HG03175 (cell line): Measurements from ENCODE around the gene ABCB4.
"Not testable (repeated sequence)": the region's sequence is repeated elsewhere in the genome, so short reads cannot be mapped to it uniquely, and the experiment has no call there.

ENCODE experiments used
- ATAC-seq: cut with Tn5 transposase; IDR thresholded peaks from one replicate; pipeline ENCODE4 v1.9.1; 2021; ENCODE audit warnings: mild to moderate bottlenecking, moderate library complexity; ENCODE audit not compliant: unreplicated experiment

The ABCB4 gene

DNA sequence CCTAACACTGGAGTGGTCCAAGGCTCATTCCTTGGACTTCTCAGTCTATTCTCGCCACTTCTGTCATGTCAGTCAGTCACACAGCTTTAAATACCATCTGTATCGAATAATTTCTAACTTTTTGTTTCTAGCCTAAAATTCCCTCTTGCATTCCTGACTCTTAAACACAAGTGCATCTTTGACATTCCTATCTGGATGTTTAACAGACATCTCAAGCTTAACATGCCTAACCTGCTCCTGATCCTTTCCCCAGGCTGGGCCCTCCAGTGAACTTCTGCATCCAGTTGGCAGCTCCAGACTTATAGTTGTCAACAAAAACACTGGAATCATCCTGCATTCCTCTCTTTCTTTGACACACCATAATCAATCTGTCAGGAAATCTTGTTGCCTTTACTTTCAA is 4.5 kb upstream of the ABCB4 start:
- ATAC-seq: no peak

DNA sequence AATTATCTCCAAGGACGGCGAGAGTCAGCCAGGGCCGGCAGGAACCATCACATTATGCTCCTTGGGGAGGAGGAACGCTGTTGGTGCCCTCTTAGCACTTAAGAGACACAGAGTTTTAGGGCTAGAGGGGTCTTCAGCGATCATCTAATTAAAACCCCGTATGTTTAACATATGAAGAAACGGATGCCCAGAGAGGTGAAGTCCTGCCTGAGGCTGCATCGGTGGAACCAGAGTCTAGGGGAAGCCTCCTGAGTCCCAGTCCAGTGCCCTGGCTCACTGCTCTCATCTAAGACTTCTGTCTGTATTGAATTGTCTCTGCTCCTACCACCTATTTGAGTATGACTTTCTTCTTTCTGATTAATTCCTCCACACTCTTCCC is 688 bp upstream of the ABCB4 start:
- ATAC-seq: no peak

DNA sequence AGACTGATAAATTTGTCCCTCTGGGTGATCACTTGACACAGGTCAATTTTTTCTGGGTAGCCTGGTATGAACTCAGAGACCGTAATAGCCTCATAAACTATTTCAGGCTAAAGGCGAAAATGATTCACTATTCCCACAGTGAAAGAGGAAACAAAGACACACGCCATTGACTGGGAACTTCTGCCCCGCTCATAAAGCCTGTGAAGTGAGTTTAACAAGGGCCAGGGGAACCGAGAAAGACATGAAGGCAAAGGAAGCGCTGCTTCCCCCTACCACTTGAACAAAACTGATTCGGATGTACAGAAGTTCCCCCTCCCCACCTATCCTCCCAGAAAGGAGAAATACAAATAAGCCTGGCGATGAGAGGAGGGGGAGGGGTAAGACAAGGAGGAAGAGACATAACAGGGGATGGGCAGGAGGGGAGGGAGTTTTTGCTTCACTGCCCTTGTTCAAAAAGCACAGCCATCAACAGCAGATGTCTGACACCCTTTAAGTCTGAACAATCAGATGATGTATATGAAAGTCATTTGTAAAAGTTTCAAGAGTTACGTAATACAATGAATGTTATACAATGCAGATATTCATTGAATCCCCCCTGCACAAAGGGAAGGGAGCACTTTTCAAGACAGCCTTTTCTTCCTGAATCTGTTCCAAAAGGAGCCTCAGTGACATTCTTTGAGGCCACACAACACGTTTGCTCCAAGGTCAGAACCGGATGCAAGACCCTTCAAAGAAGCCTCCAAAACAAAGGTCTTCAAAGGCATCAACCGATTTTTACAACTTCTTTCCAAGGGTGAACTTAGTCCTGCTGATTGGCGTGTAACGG is 734 bp downstream of the ABCB4 start:
- peak; percentile 70 for ATAC-seq

DNA sequence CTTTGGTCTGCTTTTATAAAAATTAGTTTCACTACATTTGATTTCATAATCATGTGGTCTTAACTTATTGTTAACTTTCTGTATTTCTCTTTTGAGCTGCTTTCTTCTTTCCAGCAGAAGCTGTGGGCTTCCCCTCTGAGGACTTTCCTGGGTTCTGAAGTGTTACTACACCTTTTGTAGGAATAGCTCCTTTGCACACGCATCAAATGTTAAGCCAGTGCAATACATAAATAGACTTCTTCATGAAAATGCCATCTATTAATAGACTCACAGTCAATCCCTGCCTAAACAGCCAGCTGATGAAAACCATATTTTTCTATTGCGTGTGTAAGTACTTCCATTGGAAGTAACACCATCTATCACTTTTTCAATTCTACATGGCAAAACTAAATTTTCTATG is 1.5 kb downstream of the ABCB4 start:
- ATAC-seq: peak; percentile 2

DNA sequence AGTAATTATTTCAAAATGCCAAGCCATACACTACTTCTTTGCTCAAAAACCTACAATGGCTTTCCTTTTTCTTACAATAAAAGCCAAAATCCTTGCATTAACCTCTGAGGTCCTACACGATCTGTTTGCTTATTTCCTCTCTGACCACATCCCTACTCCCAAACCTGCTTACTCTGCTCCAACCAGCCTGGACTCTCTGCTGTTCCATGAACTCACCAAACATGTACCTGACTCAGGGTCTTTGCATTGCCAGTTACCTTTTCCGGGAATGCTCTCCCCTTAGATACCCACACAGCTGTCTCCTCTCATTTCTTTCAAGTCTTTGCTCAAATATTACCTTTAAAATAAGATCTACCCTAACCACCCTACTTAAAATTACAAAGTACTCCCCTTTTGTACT is 2.3 kb downstream of the ABCB4 start:
- no peak for ATAC-seq

DNA sequence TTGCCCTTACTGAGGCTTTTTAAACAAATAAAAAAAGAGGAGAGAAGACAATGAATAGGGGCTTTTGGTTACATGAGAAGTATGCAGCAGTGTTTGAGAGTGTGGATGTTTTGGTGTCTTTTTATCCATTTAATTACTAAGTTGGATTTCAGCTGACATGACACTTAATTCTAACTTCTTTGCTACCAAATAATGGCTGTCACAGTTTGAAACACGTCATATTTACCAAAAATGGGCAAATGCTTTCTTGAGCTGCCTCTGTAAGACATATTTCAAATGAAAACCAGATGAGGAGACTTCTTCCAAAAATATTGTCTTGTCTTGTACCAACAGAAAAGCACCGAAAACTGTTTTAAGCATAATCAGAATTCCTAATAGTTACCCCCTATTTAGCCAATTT is 4.0 kb downstream of the ABCB4 start:
- ATAC-seq: no peak

DNA sequence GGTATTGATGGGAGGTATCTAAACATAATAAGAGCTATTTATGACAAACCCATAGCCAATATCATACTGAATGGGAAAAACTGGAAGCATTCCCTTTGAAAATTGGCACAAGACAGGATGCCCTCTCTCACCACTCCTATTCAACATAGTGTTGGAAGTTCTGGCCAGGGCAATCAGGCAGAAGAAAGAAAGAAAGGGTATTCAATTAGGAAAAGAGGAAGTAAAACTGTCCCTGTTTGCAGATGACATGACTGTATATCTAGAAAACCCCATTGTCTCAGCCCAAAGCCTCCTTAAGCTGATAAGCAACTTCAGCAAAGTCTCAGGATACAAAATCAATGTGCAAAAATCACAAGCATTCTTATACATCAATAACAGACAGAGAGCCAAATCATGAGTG is 6.3 kb downstream of the ABCB4 start:
- ATAC-seq: not testable (repeated sequence)

DNA sequence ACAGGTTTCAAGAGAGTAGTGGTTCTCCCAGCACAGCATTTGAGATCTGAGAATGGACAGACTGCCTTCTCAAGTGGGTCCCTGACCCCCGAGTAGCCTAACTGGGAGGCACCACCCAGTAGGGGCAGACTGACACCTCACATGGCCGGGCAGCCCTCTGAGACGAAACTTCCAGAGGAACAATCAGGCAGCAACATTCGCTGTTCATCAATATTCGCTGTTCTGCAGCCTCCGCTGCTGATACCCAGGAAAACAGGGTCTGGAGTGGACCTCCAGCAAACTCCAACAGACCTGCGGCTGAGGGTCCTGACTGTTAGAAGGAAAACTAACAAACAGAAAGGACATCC is 10.0 kb downstream of the ABCB4 start:
- not testable (repeated sequence) for ATAC-seq

DNA sequence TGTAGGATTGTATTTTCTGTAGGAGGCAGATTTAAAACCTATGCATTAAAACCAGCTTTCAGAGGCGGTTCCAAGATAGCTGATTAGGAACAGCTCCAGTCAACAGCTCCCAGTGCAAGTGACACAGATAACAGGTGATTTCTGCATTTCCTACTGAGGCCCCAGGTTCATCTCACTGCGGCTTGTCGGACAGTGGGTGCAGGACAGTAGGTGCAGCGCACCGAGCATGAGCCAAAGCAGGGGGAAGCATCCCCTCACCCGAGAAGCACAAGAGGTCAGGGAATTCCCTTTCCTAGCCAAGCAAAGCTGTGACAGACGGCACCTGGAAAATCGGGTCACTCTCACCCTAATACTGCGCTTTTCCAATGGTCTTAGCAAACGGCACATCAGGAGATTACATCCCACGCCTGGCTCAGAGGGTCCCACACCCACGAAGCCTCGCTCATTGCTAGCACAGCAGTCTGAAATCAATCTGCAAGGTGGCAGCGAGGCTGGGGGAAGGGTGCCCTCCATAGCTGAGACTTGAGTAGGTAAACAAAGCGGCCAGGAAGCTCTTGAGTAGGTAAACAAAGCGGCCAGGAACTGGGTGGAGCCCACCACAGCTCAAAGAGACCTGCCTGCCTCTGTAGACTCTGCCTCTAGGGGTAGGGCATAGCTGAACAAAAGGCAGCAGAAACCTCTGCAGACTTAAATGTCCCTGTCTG is 10.5 kb downstream of the ABCB4 start:
- ATAC-seq: not testable (repeated sequence)

DNA sequence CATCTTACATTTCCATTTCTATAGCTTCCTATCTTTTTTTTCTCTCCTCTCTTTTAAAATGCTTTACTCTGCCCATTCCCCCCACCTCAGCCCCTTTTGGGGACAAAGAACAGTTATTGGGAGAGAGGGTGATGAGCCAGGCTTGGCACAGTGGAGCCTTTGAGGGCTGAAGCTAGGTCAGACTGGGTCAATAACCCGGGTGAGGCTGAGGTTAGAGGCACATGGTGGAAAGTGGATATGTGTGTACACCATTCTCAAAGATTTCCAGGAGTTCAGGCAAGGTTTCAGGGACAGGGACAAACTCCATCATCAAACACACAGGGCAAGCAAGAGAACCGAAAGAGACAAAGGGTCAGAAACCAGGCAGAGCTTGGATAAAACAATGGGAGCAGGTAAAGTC is 11.5 kb downstream of the ABCB4 start:
- no peak for ATAC-seq

DNA sequence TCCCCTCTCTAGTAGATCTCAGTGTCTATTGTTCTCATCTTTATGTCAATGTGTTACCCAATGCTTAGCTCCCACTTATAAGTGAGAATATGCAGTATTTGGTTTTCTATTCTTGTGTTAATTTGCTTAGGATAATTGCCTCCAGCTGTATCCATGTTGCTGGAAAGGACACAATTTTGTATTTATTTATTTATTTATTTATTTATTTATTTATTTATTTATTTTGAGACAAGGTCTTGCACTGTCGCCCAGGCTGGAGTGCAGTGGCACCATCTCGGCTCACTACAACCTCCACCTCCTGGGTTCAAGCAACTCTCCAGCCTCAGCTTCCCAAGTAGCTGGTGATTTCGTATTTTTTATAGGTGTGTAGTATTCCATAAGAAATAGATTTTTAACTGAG is 15.0 kb downstream of the ABCB4 start:
- not testable (repeated sequence) for ATAC-seq

DNA sequence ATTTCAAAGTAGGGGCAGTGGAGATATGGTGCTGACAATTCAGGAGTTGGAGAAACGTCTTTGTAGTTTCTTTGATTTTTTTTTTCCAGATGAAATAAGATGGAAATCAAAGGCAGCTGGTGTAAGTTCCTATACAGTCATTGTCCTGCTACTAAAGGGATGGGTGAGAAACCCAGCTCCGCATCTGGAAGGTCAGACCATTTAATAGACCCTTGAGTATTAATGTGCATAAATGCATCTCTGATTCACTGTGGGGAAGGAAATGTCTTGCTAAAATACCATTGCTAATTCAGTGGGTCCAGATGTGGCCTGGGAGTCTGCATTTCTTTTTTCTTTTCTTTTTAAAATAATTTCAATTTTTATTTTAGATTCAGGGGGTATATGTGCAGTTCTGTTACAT is 15.5 kb downstream of the ABCB4 start:
- ATAC-seq: no peak

DNA sequence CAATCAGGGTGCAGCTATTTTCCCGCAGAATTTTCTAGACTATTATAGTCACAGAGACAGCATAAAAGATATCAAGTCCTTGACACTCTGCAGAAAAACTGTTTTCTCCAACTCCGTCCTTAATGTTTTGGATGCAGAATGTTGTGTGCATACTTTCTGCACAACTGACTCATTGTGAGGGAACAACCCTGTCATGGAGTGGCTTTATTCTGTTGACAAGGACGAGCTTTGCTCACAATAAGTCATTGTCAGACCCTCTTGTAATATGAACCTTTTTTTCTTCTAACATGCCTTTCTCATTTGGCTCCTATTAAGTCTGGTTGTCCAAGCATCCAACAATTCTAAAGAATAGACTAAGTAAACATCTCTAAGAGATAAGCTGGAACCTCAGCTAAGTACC is 17.3 kb downstream of the ABCB4 start:
- no peak for ATAC-seq

DNA sequence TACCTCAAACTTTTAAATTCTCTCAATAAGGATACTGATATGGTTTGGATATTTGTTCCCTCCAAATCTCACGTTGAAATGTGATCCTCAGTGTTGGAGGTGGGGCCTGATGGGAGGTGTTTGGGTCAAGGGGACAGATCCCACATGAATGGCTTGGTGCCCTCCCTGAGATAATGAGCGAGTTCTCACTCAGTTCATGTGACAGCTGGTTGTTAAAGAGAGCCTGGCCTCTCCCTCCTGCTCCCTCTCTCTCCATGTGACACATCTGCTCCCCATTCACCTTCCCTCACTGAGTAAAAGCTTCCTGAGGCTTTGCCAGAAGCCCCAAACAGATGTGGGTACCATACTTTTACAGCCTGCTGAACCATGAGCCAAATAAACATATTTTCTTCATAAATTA is 19.2 kb downstream of the ABCB4 start:
- no peak for ATAC-seq

DNA sequence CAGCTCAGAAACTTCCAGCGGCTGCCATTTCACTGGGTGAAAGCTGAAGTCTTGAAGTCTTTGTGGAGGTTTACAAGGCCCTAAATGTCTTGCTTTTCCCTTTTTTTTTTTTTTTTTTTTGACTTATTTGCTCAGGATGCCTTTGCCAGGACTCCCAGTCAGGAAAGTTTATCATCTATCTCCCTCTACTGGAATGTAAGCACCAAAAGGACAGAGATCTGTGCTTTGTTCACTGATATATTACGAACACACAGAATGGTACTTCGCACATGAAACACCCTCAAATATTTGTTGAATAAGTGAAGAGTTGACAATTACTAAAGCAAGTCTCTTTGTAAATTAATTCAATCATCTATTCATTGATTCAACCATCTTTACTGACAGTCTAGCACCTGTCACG is 23.2 kb downstream of the ABCB4 start:
- ATAC-seq: no peak

DNA sequence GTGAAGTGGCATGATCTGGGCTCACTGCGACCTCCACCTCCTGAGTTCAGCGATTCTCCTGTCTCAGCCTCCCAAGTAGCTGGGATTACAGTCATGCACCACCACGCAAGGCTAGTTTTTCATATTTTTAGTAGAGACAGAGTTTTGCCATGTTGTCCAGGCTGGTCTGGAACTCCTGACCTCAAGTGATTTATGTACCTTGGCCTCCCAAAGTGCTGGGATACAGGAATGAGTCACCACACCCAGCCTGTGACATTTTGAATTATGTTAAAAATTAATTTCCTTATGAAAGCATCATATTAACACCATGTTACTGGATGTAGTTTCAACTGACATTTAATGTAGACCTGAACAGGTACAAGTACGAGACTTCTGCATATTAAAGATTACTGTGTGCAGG is 24.3 kb downstream of the ABCB4 start:
- peak; percentile 50 for ATAC-seq

DNA sequence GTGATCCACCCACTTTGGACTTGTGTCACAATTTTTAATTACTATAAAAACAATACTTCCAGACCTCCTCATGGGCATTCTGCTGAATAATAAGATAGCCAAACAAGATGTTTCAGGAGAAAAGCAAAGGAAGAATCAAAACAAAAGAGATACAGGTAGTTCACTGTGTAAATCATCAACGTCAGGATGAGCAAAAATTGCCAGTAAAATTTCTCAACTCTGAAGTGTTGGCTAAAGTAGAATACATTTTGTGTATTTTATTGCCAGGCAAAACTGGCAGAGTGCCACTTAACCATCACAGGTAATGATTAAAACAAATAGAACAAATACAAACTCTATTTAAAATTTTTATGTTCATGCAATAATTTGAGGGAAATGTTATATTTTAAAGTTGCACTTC is 24.8 kb downstream of the ABCB4 start:
- no peak for ATAC-seq

DNA sequence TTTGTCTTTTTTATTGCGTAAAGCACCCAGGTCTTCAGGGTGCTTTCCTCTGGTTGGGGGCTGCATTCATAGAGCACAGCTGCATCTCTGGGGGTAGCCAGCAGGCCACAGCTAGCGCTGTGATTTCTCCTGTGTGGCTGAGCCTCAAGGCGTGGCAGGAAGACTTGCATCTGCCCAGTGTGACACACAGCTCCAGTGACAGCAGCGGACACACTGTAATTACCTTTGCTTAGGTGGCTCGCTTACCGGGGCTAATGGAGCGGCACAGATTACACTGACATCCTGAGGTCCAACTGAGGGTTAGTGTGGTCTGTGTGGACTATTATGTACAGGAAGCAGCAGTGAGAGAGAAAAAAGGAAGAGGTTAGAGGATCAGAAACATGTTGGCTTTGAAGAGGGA is 27.1 kb downstream of the ABCB4 start:
- no peak for ATAC-seq

DNA sequence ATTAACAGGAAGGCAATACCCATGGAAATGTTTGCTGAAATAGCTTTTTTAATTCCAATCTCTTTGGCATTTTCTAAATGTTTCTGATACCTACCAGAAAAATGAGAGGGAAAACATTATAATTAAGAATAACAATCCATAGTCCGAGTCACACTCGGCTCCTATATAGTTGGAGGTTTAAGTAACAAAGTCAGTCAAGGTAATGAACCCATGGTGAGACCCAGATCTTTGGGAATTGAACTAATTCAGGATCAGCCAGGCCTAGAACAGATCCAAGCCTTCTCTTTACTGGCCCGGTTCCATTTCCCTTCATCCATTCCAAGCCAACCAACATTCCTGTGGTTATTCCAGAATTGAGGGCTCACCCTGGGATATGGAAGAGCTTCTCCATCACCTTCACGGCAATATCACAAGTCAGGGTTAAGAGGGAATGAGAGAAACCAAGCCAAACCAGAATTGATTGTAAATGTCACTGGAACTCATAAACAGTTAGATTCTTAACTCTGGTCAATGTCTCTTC is 28.3 kb downstream of the ABCB4 start:
- ATAC-seq: no peak

DNA sequence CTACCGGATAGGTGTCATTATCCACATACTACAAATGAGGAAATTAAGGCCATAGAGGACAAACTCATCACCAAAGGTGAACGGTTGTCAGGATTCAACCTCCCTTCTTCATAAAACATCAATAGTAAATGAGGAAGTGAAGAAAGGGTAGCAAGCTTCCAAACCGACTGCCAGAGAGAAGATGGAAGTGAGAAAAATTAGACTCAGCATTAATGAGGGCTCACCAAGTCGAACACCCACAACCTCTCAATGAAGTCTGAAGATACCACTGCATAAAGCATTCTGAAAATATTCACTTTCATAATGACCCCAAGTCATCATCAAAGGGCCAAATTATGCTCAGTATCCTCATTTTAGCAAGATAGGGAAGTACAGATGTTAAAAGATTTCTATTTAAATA is 29.6 kb downstream of the ABCB4 start:
- ATAC-seq: peak; percentile 94

DNA sequence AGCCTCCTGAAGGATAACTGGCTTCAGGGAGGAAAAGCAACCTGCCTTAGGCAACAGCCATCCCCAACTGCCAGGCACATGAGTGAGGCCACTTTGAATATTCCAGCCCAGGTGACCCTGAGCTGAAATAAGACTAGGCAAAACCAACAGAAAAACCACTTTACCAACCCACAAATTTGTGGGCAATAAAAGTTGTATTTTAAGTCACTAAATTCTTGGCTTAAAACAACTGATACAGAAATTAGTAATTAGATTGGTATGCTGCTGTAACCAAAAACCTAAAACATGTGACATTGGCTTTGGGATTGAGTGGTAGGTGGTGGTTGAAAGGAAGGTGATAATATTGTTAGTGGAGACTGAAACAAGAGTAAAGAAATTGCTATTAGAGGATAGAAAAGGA is 39.9 kb downstream of the ABCB4 start:
- ATAC-seq: no peak

DNA sequence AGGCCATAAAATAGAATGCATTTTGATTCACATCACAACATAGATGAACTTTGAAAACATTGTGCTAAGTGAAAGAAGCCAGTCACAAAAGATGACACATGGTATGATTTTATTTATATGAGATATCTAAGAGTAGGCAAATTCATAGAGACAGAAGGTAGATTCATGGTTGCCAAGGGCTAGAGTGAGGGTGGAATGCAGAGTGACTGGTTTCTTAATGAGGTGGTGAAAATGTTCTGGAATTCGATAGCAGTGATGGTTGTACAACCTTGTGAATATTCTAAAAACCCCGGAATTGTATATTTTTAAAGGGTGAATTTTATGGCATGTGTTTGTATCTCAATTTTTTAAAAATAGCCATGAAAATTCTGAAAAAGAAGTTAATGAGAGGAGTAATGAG is 42.9 kb downstream of the ABCB4 start:
- no peak for ATAC-seq
